ENCODE results near the gene ING1.
"Not testable (repeated sequence)": the region's sequence is repeated elsewhere in the genome, so short reads cannot be mapped to it uniquely, and the experiment has no call there.

The ING1 gene

GRCh38 chr13:110713642-110713952 lies at the start of gene ING1:
Gene ING1, plus strand, starts transcription at chr13:110713700. Its CDS starts 450 bp downstream, at chr13:110714150.
- DNase-seq = no peak

- DNase-seq = no peak
Measured at GRCh38 chr13:110664041-110664440, 49.5 kb upstream of the ING1 start.

- no peak for DNase-seq
Measured at GRCh38 chr13:110664673-110665072, 48.8 kb upstream of the ING1 start.

GRCh38 chr13:110665491-110666254 lies 47.8 kb upstream of the ING1 start:
- DNase-seq = no peak

- no peak for DNase-seq
Measured at GRCh38 chr13:110666255-110666533, 47.3 kb upstream of the ING1 start.

- DNase-seq = no peak
Measured at GRCh38 chr13:110669036-110669435, 44.5 kb upstream of the ING1 start.

- not testable (repeated sequence) for DNase-seq
Measured at GRCh38 chr13:110669814-110670213, 43.7 kb upstream of the ING1 start.

GRCh38 chr13:110676595-110677587 lies 36.6 kb upstream of the ING1 start:
- no peak for DNase-seq

GRCh38 chr13:110677731-110678545 lies 35.6 kb upstream of the ING1 start:
- DNase-seq = no peak

GRCh38 chr13:110680852-110681251 lies 32.6 kb upstream of the ING1 start:
- no peak for DNase-seq

GRCh38 chr13:110681868-110682550 lies 31.5 kb upstream of the ING1 start:
- no peak for DNase-seq

GRCh38 chr13:110682746-110683145 lies 30.8 kb upstream of the ING1 start:
- no peak for DNase-seq

- peak; percentile 49 for DNase-seq
Measured at GRCh38 chr13:110683203-110683883, 30.2 kb upstream of the ING1 start.

- no peak for DNase-seq
Measured at GRCh38 chr13:110683921-110684320, 29.6 kb upstream of the ING1 start.

- no peak for DNase-seq
Measured at GRCh38 chr13:110684388-110685056, 29.0 kb upstream of the ING1 start.

- peak; percentile 97 for DNase-seq
Measured at GRCh38 chr13:110685305-110686020, 28.0 kb upstream of the ING1 start.

- no peak for DNase-seq
Measured at GRCh38 chr13:110687736-110688135, 25.8 kb upstream of the ING1 start.

GRCh38 chr13:110689041-110689440 lies 24.5 kb upstream of the ING1 start:
- no peak for DNase-seq

- DNase-seq = no peak
Measured at GRCh38 chr13:110689711-110690110, 23.8 kb upstream of the ING1 start.

GRCh38 chr13:110690516-110690915 lies 23.0 kb upstream of the ING1 start:
- DNase-seq = no peak

GRCh38 chr13:110695774-110696173 lies 17.7 kb upstream of the ING1 start:
- not testable (repeated sequence) for DNase-seq
